Adipocyte (in vitro differentiated cells): ENCODE data around the gene MPPED2.

Experiments
- DNase-seq: peaks from one replicate; pipeline ENCODE4 v3.0.0-alpha.2; 2015; ENCODE audit warnings: low read depth
- H3K27me3 ChIP-seq: replicated peaks from 2 replicates; pipeline ENCODE4 v1.7.0; 2013; ENCODE audit warnings: mild to moderate bottlenecking, low read length, moderate library complexity; ENCODE audit not compliant: control insufficient read depth, insufficient read depth
- H3K36me3 ChIP-seq: 2 replicates; pipeline ENCODE4 v1.7.0; 2013; ENCODE audit warnings: low read length, mild to moderate bottlenecking, moderate library complexity; ENCODE audit not compliant: control insufficient read depth, insufficient read depth, severe bottlenecking
- H3K4me1 ChIP-seq: 2 replicates; pipeline ENCODE4 v1.7.0; 2013; ENCODE audit warnings: mild to moderate bottlenecking, low read length, moderate library complexity; ENCODE audit not compliant: control insufficient read depth, insufficient read depth
- H3K4me3 ChIP-seq: 2 replicates; pipeline ENCODE4 v1.7.0; 2013; ENCODE audit warnings: mild to moderate bottlenecking, low read length, moderate library complexity
- H3K9ac ChIP-seq: 2 replicates; pipeline ENCODE4 v1.7.0; 2013; ENCODE audit warnings: mild to moderate bottlenecking, low read length, moderate library complexity
- H3K9me3 ChIP-seq: 2 replicates; pipeline ENCODE4 v1.7.0; 2013; ENCODE audit warnings: mild to moderate bottlenecking, low read length, moderate library complexity; ENCODE audit not compliant: control insufficient read depth

Gene MPPED2, protein sequence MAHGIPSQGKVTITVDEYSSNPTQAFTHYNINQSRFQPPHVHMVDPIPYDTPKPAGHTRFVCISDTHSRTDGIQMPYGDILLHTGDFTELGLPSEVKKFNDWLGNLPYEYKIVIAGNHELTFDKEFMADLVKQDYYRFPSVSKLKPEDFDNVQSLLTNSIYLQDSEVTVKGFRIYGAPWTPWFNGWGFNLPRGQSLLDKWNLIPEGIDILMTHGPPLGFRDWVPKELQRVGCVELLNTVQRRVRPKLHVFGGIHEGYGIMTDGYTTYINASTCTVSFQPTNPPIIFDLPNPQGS

DNA sequence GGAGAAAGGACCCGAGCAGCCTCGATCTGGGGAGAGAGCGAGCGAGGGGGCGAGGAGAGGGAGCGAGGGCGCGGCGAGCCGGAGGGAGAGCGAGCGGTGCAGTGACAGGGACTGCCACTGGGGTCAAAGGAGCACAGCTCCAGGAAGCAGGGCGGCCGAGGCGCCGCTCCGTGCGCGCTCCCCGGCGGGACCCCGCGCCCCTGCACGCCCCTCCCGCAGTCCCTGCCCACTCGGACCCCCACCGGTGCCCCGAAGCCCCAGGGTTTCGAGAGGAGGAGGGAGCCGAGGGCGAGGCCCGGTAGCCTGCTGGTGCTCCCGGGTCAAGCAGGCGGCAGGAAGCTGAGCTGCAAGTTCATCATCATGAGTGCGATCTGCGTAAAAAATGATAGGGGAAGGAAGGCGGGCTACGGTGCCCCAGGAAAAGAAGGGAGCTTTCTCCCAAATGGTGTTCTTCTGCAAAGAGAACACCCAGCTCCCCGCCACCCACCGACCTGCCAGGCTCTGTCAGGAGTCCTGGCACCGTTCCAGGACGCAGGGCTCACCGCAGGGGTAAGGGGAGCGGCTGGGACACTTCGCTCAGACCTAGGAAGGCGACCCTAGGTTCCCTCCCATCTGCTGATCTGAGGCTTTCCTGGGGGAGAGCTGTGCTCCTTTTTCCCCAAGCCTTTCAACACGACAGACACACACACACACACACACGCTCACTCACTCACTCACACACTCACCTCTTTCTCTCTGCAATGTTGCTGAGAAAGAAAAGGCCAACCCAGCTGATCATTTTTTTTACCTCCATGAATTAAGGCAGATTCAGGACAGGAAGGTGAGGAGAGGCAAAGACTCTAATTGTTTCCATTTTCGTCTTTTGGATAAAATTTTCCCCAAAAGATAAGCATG, at the start of gene MPPED2:
TSS of gene MPPED2 (minus strand) at position 103 of the 894 bp plus-strand sequence. CDS start 5,980 bp downstream, outside the sequence.
- no peak within 1 kb of the TSS for H3K9ac ChIP-seq

DNA sequence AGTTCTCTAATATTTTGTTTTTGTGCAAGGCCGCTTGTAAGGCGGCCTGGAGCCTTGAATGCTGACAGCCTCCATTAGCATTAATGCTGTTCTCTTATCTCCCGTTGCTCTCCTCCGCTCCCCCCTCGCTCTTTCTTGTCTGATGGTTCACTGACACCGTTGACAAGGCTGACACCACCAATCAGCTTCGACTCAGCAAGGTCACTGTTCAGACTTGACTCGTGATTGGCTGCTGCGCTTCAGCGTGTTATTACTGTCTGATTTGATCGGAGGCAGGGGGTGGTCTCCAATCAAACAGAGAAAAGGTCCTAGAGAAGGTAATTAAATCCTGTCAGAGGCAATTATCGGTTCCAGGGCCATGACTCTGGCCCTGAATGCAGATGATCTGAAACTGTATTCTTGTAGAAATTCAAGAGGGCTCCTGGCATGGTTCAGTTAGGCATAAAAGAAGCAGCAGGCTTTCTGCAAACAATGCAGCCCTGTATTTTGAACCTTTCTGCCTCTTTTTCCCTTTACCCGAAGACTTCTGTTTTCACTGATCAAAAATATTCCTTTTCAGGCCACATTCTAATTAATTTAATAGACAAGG, 49.3 kb upstream of the MPPED2 start:
- Histone ChIP-seq H3K9me3 (peaks cover 33% of the 10 kb centered on the region), H3K4me3 (no peak overlapping the region), H3K36me3 (no peaks in the 10 kb centered on the region), H3K27me3 (no peaks in the 10 kb centered on the region), H3K4me1 (peaks cover 4% of the 10 kb centered on the region), H3K9ac (no peak overlapping the region)
- no peak for DNase-seq

More for the DNA sequence above, at the start of gene MPPED2:
- Histone ChIP-seq H3K36me3 (no peaks in the 10 kb centered on the region), H3K4me1 (no peaks in the 10 kb centered on the region), H3K27me3 (peaks cover 40% of the 10 kb centered on the region), H3K4me3 (peak within 1 kb of the TSS; percentile 70), H3K9me3 (no peaks in the 10 kb centered on the region)
- DNase-seq: no peak

DNA sequence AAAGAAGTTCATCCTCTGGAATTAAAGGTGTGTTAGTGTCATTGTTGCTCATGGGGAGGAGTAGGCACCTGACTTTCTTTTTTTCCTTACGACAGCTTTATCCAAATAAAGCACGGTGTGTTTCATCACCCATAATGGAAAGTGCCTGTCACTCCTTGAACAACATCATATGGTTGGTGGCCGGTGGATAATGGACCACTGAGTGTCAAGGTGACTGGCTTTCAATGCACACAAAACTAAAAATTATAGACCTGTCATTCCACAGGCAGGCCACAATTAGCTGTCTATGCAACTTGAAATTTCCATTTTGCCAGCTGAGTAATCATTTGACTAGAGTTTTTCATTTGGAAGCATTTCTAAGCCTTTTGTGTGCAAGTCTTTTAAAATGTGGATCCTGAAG, 45.0 kb upstream of the MPPED2 start:
- Histone ChIP-seq H3K36me3 (no peaks in the 10 kb centered on the region), H3K4me1 (peaks cover 4% of the 10 kb centered on the region), H3K9me3 (peaks cover 25% of the 10 kb centered on the region), H3K9ac (no peak overlapping the region), H3K4me3 (no peak overlapping the region), H3K27me3 (no peaks in the 10 kb centered on the region)
- DNase-seq: no peak

DNA sequence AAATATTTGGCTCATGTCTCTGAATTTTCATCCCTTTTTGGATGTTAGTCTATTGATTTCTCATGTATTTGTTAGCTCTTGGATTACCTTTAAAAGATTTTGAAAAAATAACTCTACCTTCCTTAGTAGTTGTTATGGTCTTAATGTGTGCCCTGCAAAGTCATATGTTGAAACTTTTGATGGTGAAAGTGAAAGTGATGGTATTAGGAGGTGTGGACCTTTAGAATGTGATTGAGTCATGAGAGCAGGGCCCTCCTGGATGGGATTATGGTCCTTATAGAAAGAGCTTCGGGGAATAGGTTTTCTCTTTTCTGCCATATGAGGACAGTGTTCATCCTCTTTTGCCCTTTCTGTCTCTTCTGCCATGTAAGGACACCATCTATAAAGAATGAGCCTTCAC, 33.6 kb upstream of the MPPED2 start:
- no peaks in the 10 kb centered on the region for H3K4me1 ChIP-seq
- H3K27me3 ChIP-seq: no peaks in the 10 kb centered on the region
- no peaks in the 10 kb centered on the region for H3K36me3 ChIP-seq
- H3K9me3 ChIP-seq: peaks cover 19% of the 10 kb centered on the region
- H3K9ac ChIP-seq: no peak overlapping the region
- no peak overlapping the region for H3K4me3 ChIP-seq
- DNase-seq: no peak

DNA sequence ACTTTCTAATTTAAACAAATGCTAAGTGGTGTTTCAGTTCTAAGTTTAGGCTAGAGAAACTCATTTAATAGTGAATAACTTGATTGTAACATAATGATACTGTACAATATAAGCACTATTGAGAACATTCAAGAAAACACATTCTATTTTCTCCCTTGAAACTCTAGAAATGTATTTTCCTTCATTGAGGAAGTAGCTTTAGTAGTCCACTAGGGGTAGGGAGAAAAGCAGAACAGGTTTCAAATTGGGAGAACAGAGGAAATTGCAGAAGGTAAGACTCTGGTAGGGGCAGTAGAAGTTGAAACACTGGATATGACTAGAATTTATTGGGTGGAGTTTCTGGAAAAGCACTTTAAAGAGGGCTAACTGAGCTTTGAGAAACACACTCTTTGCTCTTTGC, 31.6 kb upstream of the MPPED2 start:
- H3K9me3 ChIP-seq: peaks cover 19% of the 10 kb centered on the region
- no peak for DNase-seq

DNA sequence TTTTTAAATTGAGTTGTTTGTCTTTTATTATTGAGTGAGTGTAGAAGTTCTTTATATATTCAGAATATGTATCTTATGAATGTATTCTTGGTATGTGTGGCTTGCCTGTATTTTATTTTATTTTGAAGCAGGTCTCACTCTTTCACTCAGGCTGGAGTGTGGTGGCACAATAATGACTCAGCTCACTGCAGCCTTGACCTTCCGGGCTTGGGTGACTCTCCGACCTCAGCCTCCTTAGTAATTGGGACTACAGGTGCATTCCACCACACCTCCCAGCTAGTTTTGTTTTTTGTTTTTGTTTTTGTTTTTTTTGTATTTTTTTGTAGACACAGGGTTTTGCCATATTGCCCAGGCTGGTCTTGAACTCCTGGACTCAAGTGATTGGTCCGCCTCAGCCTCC, 24.5 kb upstream of the MPPED2 start:
- no peak for DNase-seq
- H3K9me3 ChIP-seq: no peaks in the 10 kb centered on the region
- no peaks in the 10 kb centered on the region for H3K4me1 ChIP-seq
- H3K4me3 ChIP-seq: no peak overlapping the region
- peaks cover under 1% of the 10 kb centered on the region for H3K27me3 ChIP-seq
- no peaks in the 10 kb centered on the region for H3K36me3 ChIP-seq
- H3K9ac ChIP-seq: no peak overlapping the region

More for the DNA sequence above, 31.6 kb upstream of the MPPED2 start:
- no peaks in the 10 kb centered on the region for H3K27me3 ChIP-seq
- no peaks in the 10 kb centered on the region for H3K36me3 ChIP-seq
- H3K4me3 ChIP-seq: no peak overlapping the region
- no peaks in the 10 kb centered on the region for H3K4me1 ChIP-seq
- no peak overlapping the region for H3K9ac ChIP-seq

DNA sequence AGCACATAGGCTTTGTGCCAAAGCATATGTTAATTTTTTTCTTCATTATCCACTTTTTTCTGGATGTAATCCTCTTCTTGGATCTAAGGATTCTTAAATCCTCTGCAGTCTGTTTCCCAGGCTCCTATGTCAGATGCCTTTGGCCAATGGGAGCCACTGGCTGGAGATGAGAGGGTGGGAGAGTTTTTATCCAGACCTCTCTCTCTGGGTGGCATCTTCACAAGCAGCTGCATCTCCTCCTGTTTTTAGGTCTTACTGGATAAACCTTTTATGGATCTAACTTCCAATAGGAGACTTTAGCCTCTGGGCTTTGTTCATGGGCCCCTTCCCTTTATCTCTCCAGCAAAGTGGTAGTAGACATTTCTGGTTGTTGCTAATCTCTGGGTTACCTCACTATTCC, 22.4 kb upstream of the MPPED2 start:
- H3K27me3 ChIP-seq: peaks cover 7% of the 10 kb centered on the region
- no peak overlapping the region for H3K4me3 ChIP-seq
- no peak for DNase-seq
- no peak overlapping the region for H3K9ac ChIP-seq
- H3K9me3 ChIP-seq: no peaks in the 10 kb centered on the region
- H3K4me1 ChIP-seq: no peaks in the 10 kb centered on the region
- H3K36me3 ChIP-seq: no peaks in the 10 kb centered on the region

DNA sequence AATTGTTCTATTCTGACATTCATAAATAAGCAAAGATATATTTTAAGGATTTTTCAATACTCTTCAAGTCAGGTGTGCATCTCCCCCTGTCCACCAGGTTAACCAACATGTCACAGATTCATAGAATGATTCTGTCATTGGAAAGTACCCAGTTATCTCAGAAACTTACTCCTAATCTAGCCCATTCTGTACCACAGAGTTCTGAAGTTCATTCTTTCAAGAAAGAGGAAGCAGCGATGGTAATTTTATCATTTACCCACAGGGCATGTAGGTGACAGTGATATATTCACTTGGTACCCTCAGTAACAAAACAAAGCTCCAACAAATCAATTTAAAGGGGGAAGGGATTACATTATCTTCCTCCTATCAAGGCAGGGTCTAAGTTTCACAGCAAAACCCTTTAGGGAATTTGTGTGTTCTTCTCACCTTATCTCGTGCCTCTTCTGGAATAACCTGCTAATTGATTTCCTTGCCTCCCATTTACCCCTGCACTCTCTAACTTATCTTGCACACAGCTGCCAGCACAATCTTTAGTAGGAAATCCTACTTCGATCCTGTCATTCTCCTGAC, 19.0 kb upstream of the MPPED2 start:
- peaks cover 7% of the 10 kb centered on the region for H3K27me3 ChIP-seq
- H3K4me1 ChIP-seq: no peaks in the 10 kb centered on the region
- H3K36me3 ChIP-seq: no peaks in the 10 kb centered on the region
- no peak overlapping the region for H3K9ac ChIP-seq
- H3K9me3 ChIP-seq: no peaks in the 10 kb centered on the region
- DNase-seq: no peak
- no peak overlapping the region for H3K4me3 ChIP-seq

DNA sequence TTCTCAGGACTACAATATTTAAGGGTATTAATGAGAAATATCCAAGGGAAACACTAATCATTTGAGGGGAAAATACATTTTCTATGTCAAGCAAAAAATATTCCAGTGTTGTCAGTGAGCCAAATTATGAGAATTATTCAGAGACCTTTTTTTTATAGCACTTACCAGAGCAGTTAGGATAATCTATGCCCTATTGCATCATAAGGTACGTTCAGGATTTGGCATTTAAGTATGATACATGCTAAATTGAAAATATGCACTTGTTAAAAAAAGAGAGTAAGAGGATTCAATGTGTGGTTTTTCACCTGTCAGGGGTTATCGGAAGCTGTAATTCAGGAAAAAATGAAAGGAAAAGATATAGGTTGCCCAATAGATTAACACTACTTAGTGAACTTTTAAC, 17.2 kb upstream of the MPPED2 start:
- Histone ChIP-seq H3K4me1 (no peaks in the 10 kb centered on the region), H3K36me3 (no peaks in the 10 kb centered on the region), H3K27me3 (peaks cover 7% of the 10 kb centered on the region), H3K9ac (no peak overlapping the region), H3K4me3 (no peak overlapping the region), H3K9me3 (no peaks in the 10 kb centered on the region)
- DNase-seq: no peak

DNA sequence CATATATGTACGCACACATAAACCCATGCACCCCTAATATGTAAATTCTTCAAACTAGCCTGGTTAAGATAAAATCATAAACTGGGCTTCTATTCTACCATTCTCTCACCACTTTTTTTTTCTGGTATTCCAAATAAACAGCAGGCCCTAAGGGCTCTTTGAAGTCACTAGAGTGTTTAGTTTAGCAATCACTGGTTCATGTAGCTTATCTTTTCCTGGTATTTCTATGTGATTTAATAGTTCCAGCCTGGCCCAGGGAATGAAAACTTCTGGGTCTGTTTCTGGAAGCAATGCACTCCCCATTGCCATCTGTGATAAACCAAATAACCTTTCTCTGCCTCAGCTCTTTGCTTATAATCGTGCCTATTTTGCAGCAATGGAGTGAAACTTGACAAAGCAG, 10.7 kb upstream of the MPPED2 start:
- Histone ChIP-seq H3K4me3 (no peak overlapping the region), H3K9me3 (no peaks in the 10 kb centered on the region), H3K36me3 (no peaks in the 10 kb centered on the region), H3K9ac (no peak overlapping the region), H3K27me3 (peaks cover 7% of the 10 kb centered on the region), H3K4me1 (no peaks in the 10 kb centered on the region)
- DNase-seq: no peak

DNA sequence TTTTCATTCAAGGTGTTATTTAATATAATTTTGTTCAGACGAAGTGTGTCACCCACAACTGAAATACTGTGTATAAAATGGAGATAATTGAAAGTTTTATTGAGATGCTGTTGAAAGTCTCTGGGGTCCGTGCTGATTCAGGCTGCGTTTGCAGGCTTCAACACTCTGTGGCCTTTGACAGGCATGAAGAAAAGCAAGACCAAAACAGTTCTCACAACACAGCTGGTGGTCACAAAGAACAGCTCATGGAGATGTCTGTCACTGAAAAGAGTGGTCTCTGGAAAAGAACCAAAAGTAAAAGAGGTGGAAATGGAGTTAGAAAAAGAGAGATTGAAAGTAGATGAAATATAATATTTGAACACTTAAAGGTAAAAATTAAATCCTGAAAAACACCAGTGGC, 9.8 kb upstream of the MPPED2 start:
- H3K4me3 ChIP-seq: no peak overlapping the region
- H3K27me3 ChIP-seq: peaks cover 7% of the 10 kb centered on the region
- H3K4me1 ChIP-seq: no peaks in the 10 kb centered on the region
- no peaks in the 10 kb centered on the region for H3K36me3 ChIP-seq
- no peak for DNase-seq
- H3K9me3 ChIP-seq: no peaks in the 10 kb centered on the region
- H3K9ac ChIP-seq: no peak overlapping the region
